NK-92 (cell line): ENCODE data around the gene CARNS1.

ENCODE experiments used
- DNase-seq: peaks from one replicate; lab custom pipeline; 2025; ENCODE audit not compliant: unreplicated experiment; lab: John Stamatoyannopoulos, UW

The CARNS1 gene

GRCh38 chr11:67415501-67416304 lies at the start of gene CARNS1:
TSS of gene CARNS1 (plus strand) at chr11:67415678. CDS start at chr11:67416200, 522 bp downstream.
- no peak for DNase-seq

- DNase-seq, result no peak
These were observed 49.6 kb upstream of the CARNS1 start for GRCh38 chr11:67365736-67366444.

- DNase-seq, result no peak
These were observed 48.9 kb upstream of the CARNS1 start for GRCh38 chr11:67366546-67366945.

- no peak for DNase-seq
These were observed 48.3 kb upstream of the CARNS1 start for GRCh38 chr11:67366961-67367760.

- DNase-seq, result no peak
These were observed 47.7 kb upstream of the CARNS1 start for GRCh38 chr11:67367761-67368227.

- no peak for DNase-seq
These were observed 46.9 kb upstream of the CARNS1 start for GRCh38 chr11:67368621-67369020.

GRCh38 chr11:67369275-67369674 lies 46.2 kb upstream of the CARNS1 start:
- DNase-seq, result no peak

GRCh38 chr11:67369801-67370284 lies 45.6 kb upstream of the CARNS1 start:
- no peak for DNase-seq

- no peak for DNase-seq
These were observed 45.0 kb upstream of the CARNS1 start for GRCh38 chr11:67370351-67371076.

GRCh38 chr11:67371189-67371910 lies 44.1 kb upstream of the CARNS1 start:
- DNase-seq, result no peak

- DNase-seq, result no peak
These were observed 43.6 kb upstream of the CARNS1 start for GRCh38 chr11:67371911-67372320.

- DNase-seq, result no peak
These were observed 43.0 kb upstream of the CARNS1 start for GRCh38 chr11:67372321-67372992.

GRCh38 chr11:67372993-67373647 lies 42.4 kb upstream of the CARNS1 start, which contains the start of gene CLCF1:
TSS of gene CLCF1 (minus strand) at chr11:67373598. CDS start at chr11:67373539, 59 bp downstream.
- no peak for DNase-seq

GRCh38 chr11:67373648-67374570 lies 41.6 kb upstream of the CARNS1 start:
- DNase-seq, result peak; percentile 30

GRCh38 chr11:67374571-67375281 lies 40.8 kb upstream of the CARNS1 start:
- no peak for DNase-seq

GRCh38 chr11:67375320-67376055 lies 40.0 kb upstream of the CARNS1 start:
- no peak for DNase-seq
